GM19351 (cell line): Measurements from ENCODE around the gene TPP2.

Experiments
- ATAC-seq: cut with Tn5 transposase; IDR thresholded peaks from one replicate; pipeline ENCODE4 v1.9.1; 2021; ENCODE audit warnings: mild to moderate bottlenecking, moderate library complexity; ENCODE audit not compliant: unreplicated experiment

Gene TPP2

GRCh38 chr13:102718746-102719145 is 122.0 kb downstream of the TPP2 start:
- no peak for ATAC-seq

GRCh38 chr13:102721800-102722231 is 125.0 kb downstream of the TPP2 start:
- ATAC-seq, result no peak

GRCh38 chr13:102724923-102725322 is 128.1 kb downstream of the TPP2 start:
- ATAC-seq, result peak; percentile 54

DNA sequence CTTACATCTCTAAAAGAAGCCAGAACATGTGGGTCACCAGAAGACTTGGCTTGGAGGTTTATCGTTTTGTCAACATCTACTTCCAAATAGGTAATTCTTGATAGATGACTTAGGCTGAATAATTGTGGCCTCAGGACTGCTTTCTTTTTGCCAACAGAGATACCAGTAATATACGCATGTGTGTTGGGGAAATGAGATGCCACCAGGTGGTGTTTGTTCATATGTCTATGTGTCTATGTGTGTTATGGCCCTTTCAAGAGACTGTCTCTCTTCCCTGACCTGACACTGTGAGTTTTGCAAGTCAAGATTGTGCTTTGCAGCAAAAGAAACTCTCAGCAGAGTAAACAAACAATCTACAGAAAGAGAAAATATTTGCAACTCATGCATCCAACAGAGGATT is 129.6 kb downstream of the TPP2 start:
- ATAC-seq, result peak; percentile 51
